A549 (cell line): ENCODE results near the gene TMEM43. TPM values are rescaled to one million over a fixed set of nuclear protein-coding genes. Genes with fewer than 3 reads are reported as not detected.

Source experiments
- ATAC-seq, 2 experiments: fragments of 200-7000 bp in 1 of 2; fragments of >200 bp in 1 of 2; cut with Nextera tagmentation in 1 of 2; cut with Tn5 transposase in 1 of 2; 3 replicates each; pipeline versions ENCODE4 v1.8.0 to v1.9.1; 2018 to 2020; ENCODE audit warnings: mild to moderate bottlenecking in 1 of 2, moderate library complexity in 1 of 2
- CTCF ChIA-PET: fragments of 300-600 bp; sonication (Branson Sonifier 250); formaldehyde crosslinking; extraction: SDS; loops from one replicate; lab custom pipeline; 2021; ENCODE audit warnings: antibody characterized with exemption, inconsistent platforms; lab: Yijun Ruan, JAX
- POLR2A ChIA-PET: fragments of 350-600 bp; formaldehyde crosslinking; extraction: SDS; loops from one replicate; lab custom pipeline; 2021; ENCODE audit warnings: antibody characterized with exemption, inconsistent platforms; lab: Yijun Ruan, JAX
- DNase-seq, 2 experiments: peaks; one replicate each; pipeline versions ENCODE4 v3.0.0 to v3.0.0-alpha.2; 2011 to 2016; ENCODE audit warnings: low read depth in 1 of 2, low spot score in 1 of 2
- FAIRE-seq: peaks from 2 replicates; lab custom pipeline; 2011; peaks lifted over from hg19 to GRCh38; lab: Jason Lieb, UNC
- H3K27ac ChIP-seq, 2 experiments: fragments of >200 bp; sonication (Bioruptor Twin); formaldehyde crosslinking; 3 replicates each; pipeline ENCODE4 v1.5.1; 2016 to 2017
- H3K4me1 ChIP-seq: fragments of >200 bp; sonication (Bioruptor Twin); formaldehyde crosslinking; 3 replicates; pipeline ENCODE4 v1.6.1; 2016
- H3K4me2 ChIP-seq: fragments of >200 bp; sonication (Bioruptor Twin); formaldehyde crosslinking; 3 replicates; pipeline ENCODE4 v1.6.1; 2016
- H3K4me3 ChIP-seq: fragments of >200 bp; sonication (Bioruptor Twin); formaldehyde crosslinking; 3 replicates; pipeline ENCODE4 v1.5.1; 2016
- H3K9me3 ChIP-seq: fragments of >200 bp; sonication (Bioruptor Twin); formaldehyde crosslinking; 3 replicates; pipeline ENCODE4 v1.6.1; 2016
- BHLHE40 ChIP-seq: IDR thresholded peaks from 2 replicates; pipeline ENCODE4 v1.6.1; 2012; ENCODE audit warnings: low read depth, low read length, inconsistent platforms
- CEBPB ChIP-seq, 2 experiments: fragments of >200 bp in 1 of 2; sonication (Bioruptor Twin) in 1 of 2; formaldehyde crosslinking in 1 of 2; IDR thresholded peaks; 2 replicates each; pipeline ENCODE4 v1.6.1; 2012 to 2016
- EHMT2 ChIP-seq: fragments of 200-600 bp; sonication (generic); IDR thresholded peaks from 2 replicates; pipeline ENCODE4 v1.6.1; 2016; ENCODE audit warnings: antibody characterized with exemption, low read depth, mild to moderate bottlenecking, moderate library complexity
- EP300 ChIP-seq, 2 experiments: fragments of >200 bp; sonication (Bioruptor Twin); formaldehyde crosslinking; IDR thresholded peaks; 2 replicates in 1 of 2; 3 replicates in 1 of 2; pipeline ENCODE4 v1.6.1; 2016 to 2017
- FOSB ChIP-seq: fragments of 250-450 bp; sonication (Bioruptor Pico); IDR thresholded peaks from 2 replicates; pipeline ENCODE4 v1.5.0; 2020; ENCODE audit warnings: mild to moderate bottlenecking, moderate library complexity
- FOSL2 ChIP-seq, 2 experiments: fragments of 450-650 bp in 1 of 2; fragments of >200 bp in 1 of 2; sonication (Bioruptor Twin) in 1 of 2; formaldehyde crosslinking; IDR thresholded peaks; 2 replicates each; pipeline versions ENCODE4 v1.5.0 to v1.6.1; 2016 to 2020; ENCODE audit warnings: mild to moderate bottlenecking in 1 of 2, moderate library complexity in 1 of 2
- FOXS1 ChIP-seq: fragments of 250-450 bp; sonication (Bioruptor Pico); IDR thresholded peaks from 2 replicates; pipeline ENCODE4 v1.5.0; 2020; ENCODE audit warnings: mild to moderate bottlenecking, moderate library complexity
- GATA3 ChIP-seq: IDR thresholded peaks from 2 replicates; pipeline ENCODE4 v1.6.1; 2012; ENCODE audit warnings: borderline replicate concordance
- JUN ChIP-seq, 2 experiments: fragments of >200 bp; sonication (Bioruptor Twin); formaldehyde crosslinking; IDR thresholded peaks; 2 replicates in 1 of 2; 3 replicates in 1 of 2; pipeline ENCODE4 v1.6.1; 2016 to 2017
- JUNB ChIP-seq: fragments of >200 bp; sonication (Bioruptor Twin); formaldehyde crosslinking; IDR thresholded peaks from 2 replicates; pipeline ENCODE4 v1.6.1; 2016
- NFE2L2 ChIP-seq: fragments of 150-350 bp; conservative IDR thresholded peaks from 2 replicates; pipeline ENCODE4 v1.6.1; 2014; ENCODE audit warnings: low read length
- NPAS2 ChIP-seq: fragments of 250-450 bp; sonication (Bioruptor Pico); IDR thresholded peaks from 2 replicates; pipeline ENCODE4 v1.8.0; 2022; ENCODE audit warnings: mild to moderate bottlenecking, moderate library complexity, borderline replicate concordance
- POLR2AphosphoS2 ChIP-seq: conservative IDR thresholded peaks from 2 replicates; pipeline ENCODE4 v1.6.1; 2012; ENCODE audit warnings: low read length, improper control_type of control experiment, inconsistent platforms
- SREBF2 ChIP-seq: fragments of 450-650 bp; IDR thresholded peaks from 2 replicates; pipeline ENCODE4 v1.6.1; 2014; ENCODE audit warnings: mild to moderate bottlenecking, moderate library complexity
- TP53 ChIP-seq: fragments of 250-450 bp; sonication (Bioruptor Pico); IDR thresholded peaks from 2 replicates; pipeline ENCODE4 v1.5.0; 2021; ENCODE audit warnings: mild to moderate bottlenecking, moderate library complexity
- ZC3H11A ChIP-seq: fragments of 450-650 bp; IDR thresholded peaks from 2 replicates; pipeline ENCODE4 v1.6.1; 2014; ENCODE audit warnings: antibody characterized with exemption, mild to moderate bottlenecking
- WGBS: methylation state at CpG from one replicate; pipeline ENCODE4 v1.1.6; 2017; ENCODE audit errors: missing lambda C conversion rate; 5-methylcytosine and 5-hydroxymethylcytosine counted together
- polyA plus RNA-seq, 4 experiments: library from polyadenylated mRNA; depleted of rRNA in 3 of 4; stranded (reverse); fragments of >200 nt; fragmentation: RNase III in 1 of 4; extraction: RNeasy Plus Mini Kit Qiagen cat#74134 plus additional on column Dnase treatment in 1 of 4; gene quantifications; 2 replicates in 3 of 4; 3 replicates in 1 of 4; pipeline ENCODE4 v1.2.3, GENCODE V29; 2011 to 2017
- TF ChIP-seq, protein P1 (sequence below): fragments of >200 bp; sonication (Bioruptor Twin); formaldehyde crosslinking; IDR thresholded peaks from 3 replicates; pipeline ENCODE4 v1.6.1; 2016
- TF ChIP-seq, protein P2 (sequence below): IDR thresholded peaks from 2 replicates; pipeline ENCODE4 v1.6.1; 2012

TMEM43 gene
- polyA plus RNA-seq, 2 of the 4 experiments (the other 2 are of a cell fraction), result 41.1 to 79.0 TPM

DNA sequence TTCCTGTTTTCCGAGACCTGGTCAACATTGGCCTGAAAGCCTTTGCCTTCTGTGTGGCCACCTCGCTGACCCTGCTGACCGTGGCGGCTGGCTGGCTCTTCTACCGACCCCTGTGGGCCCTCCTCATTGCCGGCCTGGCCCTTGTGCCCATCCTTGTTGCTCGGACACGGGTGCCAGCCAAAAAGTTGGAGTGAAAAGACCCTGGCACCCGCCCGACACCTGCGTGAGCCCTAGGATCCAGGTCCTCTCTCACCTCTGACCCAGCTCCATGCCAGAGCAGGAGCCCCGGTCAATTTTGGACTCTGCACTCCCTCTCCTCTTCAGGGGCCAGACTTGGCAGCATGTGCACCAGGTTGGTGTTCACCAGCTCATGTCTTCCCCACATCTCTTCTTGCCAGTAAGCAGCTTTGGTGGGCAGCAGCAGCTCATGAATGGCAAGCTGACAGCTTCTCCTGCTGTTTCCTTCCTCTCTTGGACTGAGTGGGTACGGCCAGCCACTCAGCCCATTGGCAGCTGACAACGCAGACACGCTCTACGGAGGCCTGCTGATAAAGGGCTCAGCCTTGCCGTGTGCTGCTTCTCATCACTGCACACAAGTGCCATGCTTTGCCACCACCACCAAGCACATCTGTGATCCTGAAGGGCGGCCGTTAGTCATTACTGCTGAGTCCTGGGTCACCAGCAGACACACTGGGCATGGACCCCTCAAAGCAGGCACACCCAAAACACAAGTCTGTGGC is 16.9 kb downstream of the TMEM43 start (continued):
- no peak for TF ChIP-seq POLR2AphosphoS2
- no peak for TF ChIP-seq ZC3H11A
- TF ChIP-seq EP300 (IDR thresholded peaks at IDR 0.05), result no peak
- no peak for TF ChIP-seq NFE2L2

DNA sequence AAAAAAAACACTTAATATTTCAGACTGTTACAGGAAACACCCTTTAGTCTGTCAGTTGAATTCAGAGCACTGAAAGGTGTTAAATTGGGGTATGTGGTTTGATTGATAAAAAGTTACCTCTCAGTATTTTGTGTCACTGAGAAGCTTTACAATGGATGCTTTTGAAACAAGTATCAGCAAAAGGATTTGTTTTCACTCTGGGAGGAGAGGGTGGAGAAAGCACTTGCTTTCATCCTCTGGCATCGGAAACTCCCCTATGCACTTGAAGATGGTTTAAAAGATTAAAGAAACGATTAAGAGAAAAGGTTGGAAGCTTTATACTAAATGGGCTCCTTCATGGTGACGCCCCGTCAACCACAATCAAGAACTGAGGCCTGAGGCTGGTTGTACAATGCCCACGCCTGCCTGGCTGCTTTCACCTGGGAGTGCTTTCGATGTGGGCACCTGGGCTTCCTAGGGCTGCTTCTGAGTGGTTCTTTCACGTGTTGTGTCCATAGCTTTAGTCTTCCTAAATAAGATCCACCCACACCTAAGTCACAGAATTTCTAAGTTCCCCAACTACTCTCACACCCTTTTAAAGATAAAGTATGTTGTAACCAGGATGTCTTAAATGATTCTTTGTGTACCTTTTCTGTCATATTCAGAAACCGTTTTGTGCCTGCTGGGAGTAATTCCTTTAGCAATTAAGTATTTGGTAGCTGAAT is 17.9 kb downstream of the TMEM43 start:
- WGBS, result 84% methylated on average over 8 of the region's 8 CpGs
- no peaks in the 10 kb centered on the region for H3K9me3 ChIP-seq
- POLR2A ChIA-PET, result interaction anchor here (4.6 kb wide), 1 partner anchor 18 kb away, joined by 35 read pairs; the partner anchor contains the start of genes CHCHD4 and TMEM43
- FAIRE-seq, result no peak
- peak overlapping the region; percentile 33 to 76; a peak in 5 of 6 replicates for H3K27ac ChIP-seq
- DNase-seq, result no peak
- TF ChIP-seq TP53 (CRISPR knock-in tag) (no peak), EHMT2 (no peak)
- TF ChIP-seq, protein P1, sequence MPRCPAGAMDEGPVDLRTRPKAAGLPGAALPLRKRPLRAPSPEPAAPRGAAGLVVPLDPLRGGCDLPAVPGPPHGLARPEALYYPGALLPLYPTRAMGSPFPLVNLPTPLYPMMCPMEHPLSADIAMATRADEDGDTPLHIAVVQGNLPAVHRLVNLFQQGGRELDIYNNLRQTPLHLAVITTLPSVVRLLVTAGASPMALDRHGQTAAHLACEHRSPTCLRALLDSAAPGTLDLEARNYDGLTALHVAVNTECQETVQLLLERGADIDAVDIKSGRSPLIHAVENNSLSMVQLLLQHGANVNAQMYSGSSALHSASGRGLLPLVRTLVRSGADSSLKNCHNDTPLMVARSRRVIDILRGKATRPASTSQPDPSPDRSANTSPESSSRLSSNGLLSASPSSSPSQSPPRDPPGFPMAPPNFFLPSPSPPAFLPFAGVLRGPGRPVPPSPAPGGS, result no peak
- TF ChIP-seq, all 56 proteins: peak for 0
- no peak for ATAC-seq
- CTCF ChIA-PET, result interaction anchor here (1.1 to 1.4 kb wide), 4 partner anchors 12 to 28 kb away, joined by 3 to 6 read pairs (median 4); no protein-coding TSS in a partner anchor
- Histone ChIP-seq H3K4me3 (no peak overlapping the region), H3K4me2 (no peak overlapping the region; the same call in 1 of the 3 replicates), H3K4me1 (peaks cover 31% of the 10 kb centered on the region)

DNA sequence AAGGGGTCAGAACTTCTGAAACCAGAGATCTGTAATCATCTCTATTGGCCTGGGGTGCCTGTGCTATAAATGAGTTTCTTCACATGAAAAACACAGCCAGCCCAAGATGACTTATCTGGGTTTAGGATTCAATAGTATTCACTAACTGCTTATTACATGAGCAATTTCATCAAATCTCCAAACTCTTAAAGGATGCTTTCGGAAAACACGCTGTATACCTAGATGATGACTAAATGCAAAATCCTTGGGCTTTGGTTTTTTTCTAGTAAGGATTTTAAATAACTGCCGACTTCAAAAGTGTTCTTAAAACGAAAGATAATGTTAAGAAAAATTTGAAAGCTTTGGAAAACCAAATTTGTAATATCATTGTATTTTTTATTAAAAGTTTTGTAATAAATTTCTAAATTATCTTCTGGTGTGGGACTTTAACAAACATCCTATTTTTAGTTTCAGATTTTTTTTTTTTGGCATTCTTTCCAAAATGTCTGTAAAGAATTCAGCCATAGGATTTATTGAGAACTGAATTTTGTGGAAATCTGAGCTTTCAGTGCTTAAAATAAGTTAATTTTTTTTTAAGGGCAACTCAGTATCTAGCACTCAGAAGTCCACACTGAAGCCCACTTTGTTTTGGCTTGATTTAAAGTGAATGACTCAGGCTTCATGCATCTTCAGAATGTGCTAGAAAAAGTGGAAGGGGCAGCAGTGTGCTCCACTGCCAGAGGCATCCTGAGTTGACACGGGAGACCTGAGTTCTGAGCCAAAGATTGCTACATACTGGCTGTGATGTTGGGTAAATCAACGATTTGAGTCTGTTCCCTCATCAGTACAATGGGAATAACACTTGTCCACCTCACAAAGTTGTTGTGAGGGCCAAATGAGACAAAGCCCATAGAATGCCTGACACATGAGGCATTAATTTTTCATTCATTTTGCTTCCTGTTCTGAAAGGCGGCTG is 18.7 kb downstream of the TMEM43 start:
- ATAC-seq, result peak; percentile 48 to 69

DNA sequence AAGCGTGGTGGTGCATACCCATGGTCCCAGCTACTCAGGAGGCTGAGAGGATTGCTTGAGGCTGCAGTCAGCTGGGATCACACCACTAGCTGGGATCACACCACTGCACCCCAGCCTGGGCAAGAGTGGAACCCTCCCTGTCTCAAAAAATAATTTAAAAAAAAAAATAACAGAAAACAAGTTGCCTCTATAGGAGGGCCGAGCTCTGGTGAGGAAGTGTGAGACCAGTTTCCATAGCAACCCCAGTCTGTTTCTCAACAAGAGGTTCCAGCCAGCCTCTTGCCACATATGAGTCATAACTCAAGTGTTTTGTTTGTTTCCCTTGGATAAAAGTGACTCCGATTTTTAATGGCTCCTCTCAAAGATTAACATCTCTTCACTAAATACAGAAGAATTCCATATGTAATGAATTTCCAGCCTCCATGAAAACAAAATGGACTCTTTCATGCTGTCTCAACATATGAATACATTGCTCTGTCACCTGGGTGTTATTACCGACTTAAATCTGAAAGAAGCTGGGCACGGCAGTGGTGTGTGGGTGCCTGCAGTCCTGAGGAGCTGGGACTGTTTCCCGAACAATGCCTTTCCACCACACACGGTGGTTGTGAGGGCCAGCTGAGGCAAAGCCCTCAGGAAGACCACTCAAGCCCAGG is 19.7 kb downstream of the TMEM43 start:
- ChIA-PET POLR2A (interaction anchor here (0.6 to 4.6 kb wide), 5 partner anchors 15 to 34 kb away, joined by 3 to 35 read pairs (median 6); partner anchors contain the start of genes CHCHD4, LSM3, TMEM43 and XPC), CTCF (interaction anchor here (0.6 to 2.3 kb wide), 10 partner anchors 10 to 487 kb away, joined by 3 to 14 read pairs (median 4); partner anchors contain the start of genes CHCHD4 and TMEM43)
- Histone ChIP-seq H3K4me2 (peak overlapping the region; percentile 81), H3K27ac (peak overlapping the region; percentile 76 to 88), H3K4me1 (peaks cover 31% of the 10 kb centered on the region), H3K9me3 (no peaks in the 10 kb centered on the region), H3K4me3 (peak overlapping the region; percentile 23; the same call in 1 of the 3 replicates)
- TF ChIP-seq GATA3 (peak; percentile 76; the same call in 1 of the 2 replicates), BHLHE40 (no peak), NPAS2 (CRISPR knock-in tag) (no peak), NFE2L2 (no peak), SREBF2 (no peak), POLR2AphosphoS2 (0 out of 2 replicates have a peak, but pooled peaks have one; percentile 62), FOXS1 (CRISPR knock-in tag) (no peak), JUN (IDR thresholded peaks at IDR 0.05) (peak in 1 of 2 experiments; percentile 55; a peak in 2 of 5 replicates), FOSL2 (IDR thresholded peaks at IDR 0.05) (peak; percentile 86), FOSL2 (CRISPR knock-in tag; IDR thresholded peaks at IDR 0.05) (peak; percentile 97), CEBPB (IDR thresholded peaks at IDR 0.05) (peak; percentile 65 to 86), JUNB (peak; percentile 68)
- WGBS, result 15% methylated on average over 7 of the region's 7 CpGs
- no peak for FAIRE-seq
- peak; percentile 95 to 98 for DNase-seq
- ATAC-seq, result peak; percentile 70 to 81

More for the DNA sequence above, 18.7 kb downstream of the TMEM43 start:
- WGBS, result 53% methylated on average over 7 of the region's 7 CpGs
- Histone ChIP-seq H3K4me1 (peaks cover 31% of the 10 kb centered on the region), H3K4me3 (peak overlapping the region; percentile 23; the same call in 1 of the 3 replicates), H3K9me3 (no peaks in the 10 kb centered on the region), H3K4me2 (peak overlapping the region; percentile 81), H3K27ac (peak overlapping the region; percentile 76 to 88)
- TF ChIP-seq, protein P2, sequence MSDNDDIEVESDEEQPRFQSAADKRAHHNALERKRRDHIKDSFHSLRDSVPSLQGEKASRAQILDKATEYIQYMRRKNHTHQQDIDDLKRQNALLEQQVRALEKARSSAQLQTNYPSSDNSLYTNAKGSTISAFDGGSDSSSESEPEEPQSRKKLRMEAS, result peak; percentile 60; the same call in 1 of the 2 replicates
- peak; percentile 67 to 83 for TF ChIP-seq CEBPB (IDR thresholded peaks at IDR 0.05)
- TF ChIP-seq FOSL2 (IDR thresholded peaks at IDR 0.05), result no peak
- TF ChIP-seq FOSL2 (CRISPR knock-in tag; IDR thresholded peaks at IDR 0.05), result peak; percentile 58
- TF ChIP-seq FOSB (CRISPR knock-in tag), result no peak
- ChIA-PET POLR2A (interaction anchor here (0.9 to 4.6 kb wide), 4 partner anchors 18 to 35 kb away, joined by 3 to 35 read pairs (median 18); partner anchors contain the start of genes CHCHD4, LSM3, TMEM43 and XPC), CTCF (interaction anchor here (1.1 to 1.7 kb wide), 7 partner anchors 13 to 60 kb away, joined by 3 to 6 read pairs (median 5); no protein-coding TSS in a partner anchor)
- DNase-seq (peak; percentile 64 to 69), FAIRE-seq (peak; percentile 73)
